GM10847 (cell line): ENCODE data around the gene ALX3.

ENCODE experiments used
- POLR2A ChIP-seq: IDR thresholded peaks from 2 replicates; pipeline ENCODE4 v1.6.1; 2011; ENCODE audit not compliant: insufficient read length; ENCODE audit errors: extremely low read depth

The ALX3 gene

GRCh38 chr1:110043016-110043415, 27.5 kb downstream of the ALX3 start:
- no peak for TF ChIP-seq POLR2A

GRCh38 chr1:110040548-110040947, 29.9 kb downstream of the ALX3 start:
- no peak for TF ChIP-seq POLR2A

GRCh38 chr1:110039641-110040040, 30.8 kb downstream of the ALX3 start:
- no peak for TF ChIP-seq POLR2A

- TF ChIP-seq POLR2A, result no peak
Observed at GRCh38 chr1:110038271-110038670, 32.2 kb downstream of the ALX3 start.

- no peak for TF ChIP-seq POLR2A
Observed at GRCh38 chr1:110035236-110035752, 35.2 kb downstream of the ALX3 start.

GRCh38 chr1:110034451-110035235, 35.8 kb downstream of the ALX3 start, which contains the start of gene STRIP1:
TSS of gene STRIP1 (plus strand) at chr1:110034624. CDS start at chr1:110034638, 14 bp downstream.
- TF ChIP-seq POLR2A, result peak; percentile 79

- no peak for TF ChIP-seq POLR2A
Observed at GRCh38 chr1:110034040-110034450, 36.4 kb downstream of the ALX3 start.

GRCh38 chr1:110033421-110033820, 37.1 kb downstream of the ALX3 start:
- no peak for TF ChIP-seq POLR2A

GRCh38 chr1:110032327-110032726, 38.1 kb downstream of the ALX3 start:
- TF ChIP-seq POLR2A, result no peak

- TF ChIP-seq POLR2A, result no peak
Observed at GRCh38 chr1:110024613-110025012, 45.9 kb downstream of the ALX3 start.

GRCh38 chr1:110021285-110021684, 49.2 kb downstream of the ALX3 start:
- no peak for TF ChIP-seq POLR2A

GRCh38 chr1:110019770-110020169, 50.7 kb downstream of the ALX3 start:
- TF ChIP-seq POLR2A, result no peak

- TF ChIP-seq POLR2A, result no peak
Observed at GRCh38 chr1:110018396-110018795, 52.1 kb downstream of the ALX3 start.

GRCh38 chr1:110017792-110018191, 52.7 kb downstream of the ALX3 start:
- no peak for TF ChIP-seq POLR2A

- TF ChIP-seq POLR2A, result no peak
Observed at GRCh38 chr1:110012100-110012780, 58.2 kb downstream of the ALX3 start.

GRCh38 chr1:110011527-110012041, 58.9 kb downstream of the ALX3 start:
- TF ChIP-seq POLR2A, result no peak
